A673 (cell line): ENCODE results near the gene OBSCN.
"Not testable (repeated sequence)": the region's sequence is repeated elsewhere in the genome, so short reads cannot be mapped to it uniquely, and the experiment has no call there.

Source experiments
- EZH2 ChIP-seq: fragments of 200-600 bp; sonication (generic); IDR thresholded peaks from 2 replicates; pipeline ENCODE4 v1.6.1; 2017; ENCODE audit warnings: borderline replicate concordance, low read depth, mild to moderate bottlenecking, mixed read lengths, antibody characterized with exemption, low read length; ENCODE audit not compliant: poor library complexity, severe bottlenecking
- TF ChIP-seq, protein P1 (sequence below): fragments of 300-800, 200-600 bp; sonication (generic); conservative IDR thresholded peaks from 2 replicates; pipeline ENCODE4 v1.5.1; 2017; ENCODE audit warnings: low read depth, mild to moderate bottlenecking, antibody characterized with exemption, low read length, moderate library complexity, mixed read lengths

DNA sequence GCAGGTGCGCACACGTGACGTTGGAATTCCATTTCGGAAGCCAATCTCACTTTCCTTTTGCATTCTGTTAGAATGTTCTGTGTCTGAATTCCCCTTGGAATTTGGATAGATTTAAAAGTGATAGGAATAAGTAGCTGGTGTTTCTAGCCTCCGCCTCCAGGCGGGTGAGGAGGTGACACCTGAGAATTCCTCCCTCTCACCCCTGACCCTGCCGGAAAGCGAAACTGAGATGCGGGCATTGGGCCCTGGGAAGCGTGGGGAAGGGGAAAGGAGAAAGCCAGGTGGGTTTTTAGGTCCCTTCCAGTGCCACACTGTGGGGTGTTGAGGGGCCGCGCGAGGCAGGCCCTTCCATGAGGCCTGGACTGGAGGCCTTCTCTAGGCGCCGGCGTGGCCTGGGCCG is 61.6 kb downstream of the OBSCN start:
- TF ChIP-seq, protein P1, sequence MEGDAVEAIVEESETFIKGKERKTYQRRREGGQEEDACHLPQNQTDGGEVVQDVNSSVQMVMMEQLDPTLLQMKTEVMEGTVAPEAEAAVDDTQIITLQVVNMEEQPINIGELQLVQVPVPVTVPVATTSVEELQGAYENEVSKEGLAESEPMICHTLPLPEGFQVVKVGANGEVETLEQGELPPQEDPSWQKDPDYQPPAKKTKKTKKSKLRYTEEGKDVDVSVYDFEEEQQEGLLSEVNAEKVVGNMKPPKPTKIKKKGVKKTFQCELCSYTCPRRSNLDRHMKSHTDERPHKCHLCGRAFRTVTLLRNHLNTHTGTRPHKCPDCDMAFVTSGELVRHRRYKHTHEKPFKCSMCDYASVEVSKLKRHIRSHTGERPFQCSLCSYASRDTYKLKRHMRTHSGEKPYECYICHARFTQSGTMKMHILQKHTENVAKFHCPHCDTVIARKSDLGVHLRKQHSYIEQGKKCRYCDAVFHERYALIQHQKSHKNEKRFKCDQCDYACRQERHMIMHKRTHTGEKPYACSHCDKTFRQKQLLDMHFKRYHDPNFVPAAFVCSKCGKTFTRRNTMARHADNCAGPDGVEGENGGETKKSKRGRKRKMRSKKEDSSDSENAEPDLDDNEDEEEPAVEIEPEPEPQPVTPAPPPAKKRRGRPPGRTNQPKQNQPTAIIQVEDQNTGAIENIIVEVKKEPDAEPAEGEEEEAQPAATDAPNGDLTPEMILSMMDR = not testable (repeated sequence)
- TF ChIP-seq EZH2 = not testable (repeated sequence)
